ENCODE results near the gene ZIC4.

DNA sequence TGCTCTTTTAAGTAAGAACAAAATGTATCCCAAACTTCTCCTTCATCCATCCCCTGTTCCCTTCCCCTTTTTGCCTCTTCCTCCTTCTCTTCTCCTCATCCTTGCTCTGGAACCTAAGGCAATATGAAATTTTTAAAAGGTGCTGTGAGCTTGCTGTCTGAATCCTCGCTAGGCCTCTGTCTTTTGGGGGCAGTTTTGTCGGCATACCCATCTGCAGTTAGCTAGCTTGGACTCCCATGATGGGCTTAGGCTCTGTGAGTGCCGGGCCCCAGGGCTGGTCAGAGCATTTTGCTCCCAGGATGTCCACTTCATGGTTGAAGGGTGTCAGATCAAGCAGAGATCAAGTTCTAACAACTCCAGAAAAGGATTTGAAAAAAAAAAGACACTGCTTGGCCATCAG lies 21.4 kb upstream of the ZIC4 start:
- TF ChIP-seq, protein P1, sequence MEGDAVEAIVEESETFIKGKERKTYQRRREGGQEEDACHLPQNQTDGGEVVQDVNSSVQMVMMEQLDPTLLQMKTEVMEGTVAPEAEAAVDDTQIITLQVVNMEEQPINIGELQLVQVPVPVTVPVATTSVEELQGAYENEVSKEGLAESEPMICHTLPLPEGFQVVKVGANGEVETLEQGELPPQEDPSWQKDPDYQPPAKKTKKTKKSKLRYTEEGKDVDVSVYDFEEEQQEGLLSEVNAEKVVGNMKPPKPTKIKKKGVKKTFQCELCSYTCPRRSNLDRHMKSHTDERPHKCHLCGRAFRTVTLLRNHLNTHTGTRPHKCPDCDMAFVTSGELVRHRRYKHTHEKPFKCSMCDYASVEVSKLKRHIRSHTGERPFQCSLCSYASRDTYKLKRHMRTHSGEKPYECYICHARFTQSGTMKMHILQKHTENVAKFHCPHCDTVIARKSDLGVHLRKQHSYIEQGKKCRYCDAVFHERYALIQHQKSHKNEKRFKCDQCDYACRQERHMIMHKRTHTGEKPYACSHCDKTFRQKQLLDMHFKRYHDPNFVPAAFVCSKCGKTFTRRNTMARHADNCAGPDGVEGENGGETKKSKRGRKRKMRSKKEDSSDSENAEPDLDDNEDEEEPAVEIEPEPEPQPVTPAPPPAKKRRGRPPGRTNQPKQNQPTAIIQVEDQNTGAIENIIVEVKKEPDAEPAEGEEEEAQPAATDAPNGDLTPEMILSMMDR (IDR thresholded peaks at IDR 0.05): no peak
- TF ChIP-seq POLR2A (IDR thresholded peaks at IDR 0.05): no peak

Measured in heart left ventricle (tissue), 13 donors.